Vagina (tissue), 2 donors: ENCODE data around the gene PRKAA1. TPM values are rescaled to one million over a fixed set of nuclear protein-coding genes. Genes with fewer than 3 reads are reported as not detected.
"Not testable (repeated sequence)": the region's sequence is repeated elsewhere in the genome, so short reads cannot be mapped to it uniquely, and the experiment has no call there.

Experiments
- DNase-seq, 2 donors: peaks; one replicate each; pipeline ENCODE4 v3.0.0-alpha.2; 2017; ENCODE audit errors: extremely low spot score in 2 of 2
- H3K27ac ChIP-seq: fragments of 200-600 bp; sonication (generic); one replicate; pipeline ENCODE4 v1.5.1; 2019
- H3K27me3 ChIP-seq: fragments of 200-600 bp; sonication (generic); one replicate; pipeline ENCODE4 v1.5.1; 2019
- H3K36me3 ChIP-seq, 2 donors: fragments of 200-600 bp; sonication (generic); one replicate each; pipeline ENCODE4 v1.5.1; 2017 to 2019
- H3K4me1 ChIP-seq: fragments of 200-600 bp; sonication (generic); one replicate; pipeline ENCODE4 v1.5.1; 2019
- H3K4me3 ChIP-seq, 2 donors: fragments of 200-600 bp; sonication (generic); 1 replicate in 1 of 2; 2 replicates in 1 of 2; pipeline ENCODE4 v1.5.1; 2016 to 2019
- H3K9me3 ChIP-seq: fragments of 200-600 bp; sonication (generic); one replicate; pipeline ENCODE4 v1.5.1; 2019
- CTCF ChIP-seq, 3 experiments: fragments of 450-650 bp in 2 of 3; fragments of 200-600 bp in 1 of 3; sonication (generic) in 1 of 3; IDR thresholded peaks; one replicate each; pipeline ENCODE4 v1.5.1; 2017 to 2019; ENCODE audit warnings: antibody characterized with exemption in 3 of 3, mild to moderate bottlenecking in 2 of 3, moderate library complexity in 2 of 3
- POLR2A ChIP-seq, 2 donors: fragments of 450-650 bp; IDR thresholded peaks; one replicate each; pipeline ENCODE4 v1.6.1; 2017; ENCODE audit warnings: antibody characterized with exemption in 2 of 2, mild to moderate bottlenecking in 2 of 2, moderate library complexity in 2 of 2
- POLR2AphosphoS5 ChIP-seq, 2 donors: sonication (generic); formaldehyde crosslinking; IDR thresholded peaks; one replicate each; pipeline ENCODE4 v1.9.0; 2017; ENCODE audit warnings: antibody characterized with exemption in 2 of 2, mild to moderate bottlenecking in 2 of 2, low read depth in 1 of 2; ENCODE audit not compliant: insufficient read depth in 1 of 2
- intact Hi-C: fragments of 100-400 bp; cut with DNase I; formaldehyde crosslinking; loops from one replicate; pipeline ENCODE4 v1.15.1; 2023
- total RNA-seq: library from RNA; depleted of rRNA; stranded (reverse); fragments of >200 nt; gene quantifications from one replicate; pipeline ENCODE4 v1.2.3, GENCODE V29; 2016

The PRKAA1 gene
- total RNA-seq, 1 donor from 2014 or later, result 69.0 TPM

- Histone ChIP-seq H3K27ac (no peak overlapping the region), H3K27me3 (no peaks in the 10 kb centered on the region), H3K4me3 (no peak overlapping the region), H3K36me3 (peaks cover 0 to 21% of the 10 kb centered on the region in 2 donors), H3K4me1 (no peaks in the 10 kb centered on the region), H3K9me3 (no peaks in the 10 kb centered on the region)
- DNase-seq, result no peak
- intact Hi-C loops, result no loop called here
- TF ChIP-seq POLR2AphosphoS5 (IDR thresholded peaks at IDR 0.05; ENCODE audit: insufficient read depth in 1 of 2, low read depth in 1 of 2) (no peak), CTCF (IDR thresholded peaks at IDR 0.05) (no peak), POLR2A (IDR thresholded peaks at IDR 0.05) (no peak)
These were observed 78.1 kb downstream of the PRKAA1 start for GRCh38 chr5:40720069-40720468.

DNA sequence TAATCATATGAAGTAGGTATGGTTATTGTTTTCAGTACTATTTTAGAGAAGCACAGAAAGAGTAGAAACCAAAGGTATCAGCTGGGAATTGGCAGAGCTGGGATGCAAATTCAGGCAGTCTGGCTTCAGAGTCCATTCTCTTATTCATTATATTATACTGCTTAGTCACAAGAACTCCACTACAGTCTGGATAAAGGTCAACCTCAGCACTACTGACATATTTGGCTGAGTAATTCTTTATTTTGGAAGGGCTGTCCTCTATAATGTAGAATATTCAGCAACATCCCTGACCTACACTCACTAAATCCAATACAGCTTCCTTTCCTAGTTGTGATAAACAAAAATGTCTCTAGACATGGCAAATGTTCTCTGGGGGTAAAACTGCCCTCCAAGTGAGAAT is 80.9 kb downstream of the PRKAA1 start:
- Histone ChIP-seq H3K27ac (no peak overlapping the region), H3K36me3 (peaks cover 0 to 11% of the 10 kb centered on the region in 2 donors), H3K27me3 (no peaks in the 10 kb centered on the region), H3K4me1 (no peaks in the 10 kb centered on the region), H3K9me3 (no peaks in the 10 kb centered on the region), H3K4me3 (no peak overlapping the region)
- intact Hi-C loops, result no loop called here
- no peak for TF ChIP-seq POLR2AphosphoS5 (IDR thresholded peaks at IDR 0.05; ENCODE audit: insufficient read depth in 1 of 2, low read depth in 1 of 2)
- TF ChIP-seq POLR2A (IDR thresholded peaks at IDR 0.05), result no peak
- no peak for TF ChIP-seq CTCF (IDR thresholded peaks at IDR 0.05)
- DNase-seq, result no peak

- Histone ChIP-seq H3K9me3 (no peaks in the 10 kb centered on the region), H3K27ac (no peak overlapping the region), H3K4me1 (no peaks in the 10 kb centered on the region), H3K4me3 (no peak overlapping the region), H3K36me3 (peaks cover 0 to 5% of the 10 kb centered on the region in 2 donors), H3K27me3 (no peaks in the 10 kb centered on the region)
- TF ChIP-seq POLR2AphosphoS5 (IDR thresholded peaks at IDR 0.05; ENCODE audit: insufficient read depth in 1 of 2, low read depth in 1 of 2), result no peak
- TF ChIP-seq POLR2A (IDR thresholded peaks at IDR 0.05), result no peak
- no peak for TF ChIP-seq CTCF (IDR thresholded peaks at IDR 0.05)
- intact Hi-C loops, result no loop called here
- no peak for DNase-seq
These were observed 81.6 kb downstream of the PRKAA1 start for GRCh38 chr5:40716590-40716989.

DNA sequence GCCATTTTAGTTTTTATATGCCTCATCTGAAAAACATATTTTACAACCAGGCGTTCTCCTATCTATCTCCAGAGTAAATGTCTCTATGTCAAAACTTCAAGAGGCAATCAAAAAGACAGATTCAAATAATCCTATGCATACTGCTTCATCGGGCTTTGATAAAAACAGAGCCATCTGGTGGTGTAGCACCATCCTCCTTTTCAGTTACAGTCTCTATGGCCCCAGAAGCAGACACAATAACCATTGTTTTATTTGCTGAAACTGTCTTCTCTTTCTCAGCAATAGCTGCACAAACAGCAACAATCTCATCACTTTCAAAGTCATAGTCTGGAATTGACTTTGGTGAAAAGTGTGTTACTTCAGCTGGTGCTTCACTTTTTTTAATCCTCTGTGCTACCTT is 82.2 kb downstream of the PRKAA1 start:
- no peak for DNase-seq
- no peak for TF ChIP-seq POLR2AphosphoS5 (IDR thresholded peaks at IDR 0.05; ENCODE audit: insufficient read depth in 1 of 2, low read depth in 1 of 2)
- no peak for TF ChIP-seq POLR2A (IDR thresholded peaks at IDR 0.05)
- TF ChIP-seq CTCF (IDR thresholded peaks at IDR 0.05), result no peak
- Histone ChIP-seq H3K9me3 (no peaks in the 10 kb centered on the region), H3K27me3 (no peaks in the 10 kb centered on the region), H3K27ac (no peak overlapping the region), H3K36me3 (no peaks in the 10 kb centered on the region), H3K4me1 (no peaks in the 10 kb centered on the region), H3K4me3 (no peak overlapping the region)
- intact Hi-C loops, result no loop called here

DNA sequence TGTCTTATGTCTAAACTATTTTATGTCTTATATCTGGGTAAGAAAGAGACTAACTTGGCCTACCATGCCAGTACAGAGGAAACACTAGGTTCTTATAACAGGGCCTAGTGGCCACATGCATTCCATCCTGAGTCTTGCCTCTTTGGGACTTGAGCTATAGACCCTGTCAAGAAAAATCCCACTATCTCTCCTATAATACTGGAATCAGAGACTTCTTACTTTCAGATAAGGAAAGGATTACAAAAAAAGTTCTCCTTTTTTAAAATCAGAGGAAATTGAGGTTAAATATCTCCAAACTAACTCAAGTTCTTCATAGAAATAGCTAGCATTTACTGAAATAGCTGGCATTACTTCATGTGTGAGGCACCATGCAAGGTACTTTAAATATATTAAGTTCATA is 84.2 kb downstream of the PRKAA1 start:
- Histone ChIP-seq H3K9me3 (no peaks in the 10 kb centered on the region), H3K27ac (no peak overlapping the region), H3K27me3 (no peaks in the 10 kb centered on the region), H3K4me3 (no peak overlapping the region), H3K4me1 (no peaks in the 10 kb centered on the region), H3K36me3 (no peaks in the 10 kb centered on the region)
- intact Hi-C loops, result no loop called here
- TF ChIP-seq CTCF (IDR thresholded peaks at IDR 0.05) (no peak), POLR2AphosphoS5 (IDR thresholded peaks at IDR 0.05; ENCODE audit: insufficient read depth in 1 of 2, low read depth in 1 of 2) (no peak), POLR2A (IDR thresholded peaks at IDR 0.05) (no peak)
- DNase-seq, result no peak

DNA sequence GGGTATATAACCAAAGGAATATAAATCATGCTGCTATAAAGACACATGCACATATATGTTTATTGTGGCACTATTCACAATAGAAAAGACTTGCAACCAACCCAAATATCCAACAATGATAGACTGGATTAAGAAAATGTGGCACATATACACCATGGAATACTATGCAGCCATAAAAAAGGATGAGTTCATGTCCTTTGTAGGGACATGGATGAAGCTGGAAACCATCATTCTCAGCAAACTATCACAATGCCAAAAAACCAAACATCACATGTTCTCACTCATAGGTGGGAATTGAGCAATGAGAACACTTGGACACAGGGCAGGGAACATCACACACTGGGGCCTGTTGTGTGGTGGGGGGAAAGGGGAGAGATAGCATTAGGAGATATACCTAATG is 87.6 kb downstream of the PRKAA1 start:
- intact Hi-C loops, result not testable (repeated sequence)

More for the DNA sequence above, 87.6 kb downstream of the PRKAA1 start:
- H3K27ac ChIP-seq, H3K9me3 ChIP-seq, H3K4me3 ChIP-seq, H3K4me1 ChIP-seq, H3K36me3 ChIP-seq, DNase-seq, H3K27me3 ChIP-seq: not testable (repeated sequence)
